PC-3 (cell line): Measurements from ENCODE around the gene PTBP1. TPM values are rescaled to one million over a fixed set of nuclear protein-coding genes. Genes with fewer than 3 reads are reported as not detected.

Experiments used
- ATAC-seq: fragments of 200-7000 bp; cut with Tn5 transposase; 2 replicates; pipeline ENCODE4 v1.9.1; 2020; ENCODE audit warnings: mild to moderate bottlenecking, moderate library complexity
- BruUV-seq: library from RNA; stranded (reverse); fragments of 400-500 nt; replicated peaks from 2 replicates; lab custom pipeline; 2021; lab: Mats Ljungman, UMichigan
- CTCF ChIA-PET: fragments of 300-600 bp; sonication (Branson Sonifier 250); formaldehyde crosslinking; loops from one replicate; lab custom pipeline; 2022; ENCODE audit warnings: antibody characterized with exemption; lab: Charles Lee
- POLR2A ChIA-PET: fragments of 300-600 bp; sonication (Branson Sonifier 250); formaldehyde crosslinking; loops from one replicate; lab custom pipeline; 2022; ENCODE audit warnings: antibody characterized with exemption; ENCODE audit not compliant: unreplicated experiment; lab: Charles Lee
- DNase-seq: peaks from one replicate; pipeline ENCODE4 v3.0.0-alpha.2; 2015
- H2AFZ ChIP-seq: fragments of 300-600 bp; sonication (generic); 2 replicates; pipeline ENCODE4 v1.6.0; 2016; ENCODE audit warnings: antibody characterized with exemption, low read length
- H3F3A ChIP-seq: fragments of 300-600 bp; sonication (generic); one replicate; pipeline ENCODE4 v1.6.0; 2017; ENCODE audit warnings: antibody characterized with exemption, low read length, control low read depth, mild to moderate bottlenecking; ENCODE audit not compliant: unreplicated experiment
- H3K27ac ChIP-seq: fragments of 300-600 bp; sonication (generic); 2 replicates; pipeline ENCODE4 v1.5.1; 2016; ENCODE audit warnings: mild to moderate bottlenecking, low read length
- H3K27me3 ChIP-seq: fragments of 300-600 bp; sonication (generic); 2 replicates; pipeline ENCODE4 v1.6.1; 2016; ENCODE audit warnings: low read length, mixed read lengths
- H3K36me3 ChIP-seq: fragments of 300-600 bp; sonication (generic); 2 replicates; pipeline ENCODE4 v1.6.1; 2016; ENCODE audit warnings: low read depth, mixed run types, low read length, mixed read lengths
- H3K4me1 ChIP-seq: fragments of 300-600 bp; sonication (generic); 2 replicates; pipeline ENCODE4 v1.5.1; 2016; ENCODE audit warnings: low read length; ENCODE audit not compliant: insufficient read depth
- H3K4me2 ChIP-seq: fragments of 300-600 bp; sonication (generic); 2 replicates; pipeline ENCODE4 v1.6.0; 2016; ENCODE audit warnings: low read length
- H3K4me3 ChIP-seq: fragments of 300-600 bp; sonication (generic); 2 replicates; pipeline ENCODE4 v1.5.1; 2016; ENCODE audit warnings: mild to moderate bottlenecking, low read length, mixed read lengths
- H3K79me2 ChIP-seq: fragments of 300-600 bp; sonication (generic); 2 replicates; pipeline ENCODE4 v1.6.1; 2017; ENCODE audit warnings: low read length, mixed read lengths
- H3K9ac ChIP-seq: fragments of 300-600 bp; sonication (generic); 2 replicates; pipeline ENCODE4 v1.6.0; 2016; ENCODE audit warnings: mild to moderate bottlenecking, low read length
- H3K9me2 ChIP-seq: fragments of 300-600 bp; sonication (generic); replicated peaks from 2 replicates; pipeline ENCODE4 v1.6.1; 2016; ENCODE audit warnings: mixed run types, low read length, mixed read lengths
- H3K9me3 ChIP-seq: fragments of 300-600 bp; sonication (generic); 2 replicates; pipeline ENCODE4 v1.6.1; 2016; ENCODE audit warnings: low read length, mixed read lengths
- H4K20me1 ChIP-seq: fragments of 300-600 bp; sonication (generic); 2 replicates; pipeline ENCODE4 v1.6.1; 2016; ENCODE audit warnings: low read length, mixed read lengths
- CTCF ChIP-seq: fragments of 300-600 bp; sonication (generic); conservative IDR thresholded peaks from 2 replicates; pipeline ENCODE4 v1.5.1; 2017; ENCODE audit warnings: antibody characterized with exemption, low read depth, mild to moderate bottlenecking, low read length
- EZH2 ChIP-seq: fragments of 300-600 bp; sonication (generic); IDR thresholded peaks from one replicate; pipeline ENCODE4 v1.6.1; 2017; ENCODE audit warnings: antibody characterized with exemption, mild to moderate bottlenecking, low read length; ENCODE audit not compliant: unreplicated experiment
- EZH2phosphoT487 ChIP-seq: fragments of 300-600 bp; sonication (generic); IDR thresholded peaks from 2 replicates; pipeline ENCODE4 v1.6.1; 2018; ENCODE audit warnings: mild to moderate bottlenecking, antibody characterized with exemption, low read length, borderline replicate concordance
- intact Hi-C: fragments of 100-400 bp; cut with micrococcal nuclease; formaldehyde crosslinking; loops from 2 replicates; pipeline ENCODE4 v1.9.0; 2023
- total RNA-seq: library from RNA; depleted of rRNA; stranded (reverse); fragments of >200 nt; gene quantifications from 2 replicates; pipeline ENCODE4 v1.2.3, GENCODE V29; 2014

Gene PTBP1
- total RNA-seq, 1 experiment from 2014 or later, result 412 TPM

GRCh38 chr19:829129-829758 is 32.0 kb downstream of the PTBP1 start:
- no peaks in the 10 kb centered on the region for H3K4me1 ChIP-seq
- CTCF ChIA-PET, result no interaction called here
- H3K36me3 ChIP-seq, result no peaks in the 10 kb centered on the region
- H3K27ac ChIP-seq, result no peak overlapping the region
- intact Hi-C loops, result no loop called here
- DNase-seq (no peak), ATAC-seq (no peak)
- no peak overlapping the region for H3K9ac ChIP-seq
- H3K27me3 ChIP-seq, result no peaks in the 10 kb centered on the region
- H3K79me2 ChIP-seq, result no peaks in the 10 kb centered on the region
- H4K20me1 ChIP-seq, result no peaks in the 10 kb centered on the region
- H3K9me3 ChIP-seq, result no peaks in the 10 kb centered on the region
- no peak overlapping the region for H3K4me2 ChIP-seq
- POLR2A ChIA-PET, result no interaction called here
- BruUV-seq, result no TSS peak
- TF ChIP-seq EZH2phosphoT487 (no peak), EZH2 (no peak), CTCF (no peak)
- H2AFZ ChIP-seq, result no peak overlapping the region
- no peaks in the 10 kb centered on the region for H3K9me2 ChIP-seq
- no peaks in the 10 kb centered on the region for H3F3A ChIP-seq
- H3K4me3 ChIP-seq, result no peak overlapping the region

- Histone ChIP-seq H3K4me3 (no peak overlapping the region), H3K27me3 (no peaks in the 10 kb centered on the region), H2AFZ (no peak overlapping the region), H3K4me1 (no peaks in the 10 kb centered on the region), H3K9me2 (no peaks in the 10 kb centered on the region), H3K9ac (no peak overlapping the region), H3F3A (no peaks in the 10 kb centered on the region), H3K27ac (no peak overlapping the region), H4K20me1 (no peaks in the 10 kb centered on the region), H3K4me2 (no peak overlapping the region), H3K9me3 (no peaks in the 10 kb centered on the region), H3K36me3 (no peaks in the 10 kb centered on the region), H3K79me2 (no peaks in the 10 kb centered on the region)
- ChIA-PET CTCF (no interaction called here), POLR2A (no interaction called here)
- BruUV-seq, result no TSS peak
- no peak for DNase-seq
- TF ChIP-seq EZH2 (no peak), EZH2phosphoT487 (no peak), CTCF (no peak)
- no peak for ATAC-seq
- intact Hi-C loops, result loop anchor here (2.0 kb wide), 1 partner anchor 61 kb away; no protein-coding TSS in a partner anchor
These were observed 34.4 kb downstream of the PTBP1 start for GRCh38 chr19:831407-832369.

GRCh38 chr19:834216-834615 is 37.0 kb downstream of the PTBP1 start:
- Histone ChIP-seq H3K27ac (no peak overlapping the region), H3K36me3 (no peaks in the 10 kb centered on the region), H3K4me1 (no peaks in the 10 kb centered on the region), H3K9me3 (no peaks in the 10 kb centered on the region), H3K79me2 (no peaks in the 10 kb centered on the region), H3K9ac (no peak overlapping the region), H4K20me1 (no peaks in the 10 kb centered on the region), H3K4me3 (no peak overlapping the region), H3K27me3 (no peaks in the 10 kb centered on the region), H3K9me2 (no peaks in the 10 kb centered on the region), H3K4me2 (no peak overlapping the region), H2AFZ (no peak overlapping the region), H3F3A (no peaks in the 10 kb centered on the region)
- DNase-seq (no peak), ATAC-seq (no peak)
- intact Hi-C loops, result no loop called here
- no TSS peak for BruUV-seq
- POLR2A ChIA-PET, result no interaction called here
- TF ChIP-seq CTCF (no peak), EZH2phosphoT487 (no peak), EZH2 (no peak)
- CTCF ChIA-PET, result no interaction called here
